K562 (cell line): ENCODE results near the gene SAPCD1. TPM values are rescaled to one million over a fixed set of nuclear protein-coding genes. Genes with fewer than 3 reads are reported as not detected.
A peak's percentile ranks its signal among the peaks of the same experiment; 100 is the strongest.
"Not testable (repeated sequence)": the region's sequence is repeated elsewhere in the genome, so short reads cannot be mapped to it uniquely, and the experiment has no call there.

Experiments
- ATAC-seq: fragments of 200-7000 bp; cut with Tn5 transposase; 3 replicates; pipeline ENCODE4 v1.9.1; 2020; ENCODE audit warnings: moderate library complexity
- BruUV-seq: library from RNA; stranded (reverse); fragments of 400-500 nt; replicated peaks from 2 replicates; lab custom pipeline; 2021; lab: Mats Ljungman, UMichigan
- CTCF ChIA-PET: fragments of 300-600 bp; formaldehyde crosslinking; extraction: SDS; loops from one replicate; lab custom pipeline; 2021; ENCODE audit warnings: low intra/inter-chr PET ratio; lab: Yijun Ruan, JAX
- POLR2A ChIA-PET: fragments of 300-600, 350-650 bp; sonication (Branson Sonifier 250); formaldehyde crosslinking; extraction: SDS; loops from one replicate; lab custom pipeline; 2021; ENCODE audit warnings: antibody characterized with exemption, inconsistent platforms; lab: Yijun Ruan, JAX
- DNase-seq, 4 experiments: peaks; one replicate each; pipeline versions ENCODE4 v3.0.0 to v3.0.0-alpha.2; 2011 to 2018; ENCODE audit warnings: low spot score in 3 of 4, mixed read lengths in 3 of 4; ENCODE audit errors: extremely low read depth in 1 of 4
- FAIRE-seq: peaks from 2 replicates; lab custom pipeline; 2011; peaks lifted over from hg19 to GRCh38; lab: Jason Lieb, UNC
- H2AFZ ChIP-seq: 2 replicates; pipeline ENCODE4 v1.6.0; 2011; ENCODE audit warnings: low read depth, low read length, control low read depth, inconsistent platforms
- H3K27ac ChIP-seq: fragments of 200-600 bp; 3 replicates; pipeline ENCODE4 v1.8.0; 2011; ENCODE audit warnings: low read depth, mild to moderate bottlenecking, control low read depth, inconsistent platforms, low read length, moderate library complexity, mixed read lengths; ENCODE audit errors: extremely low read depth
- H3K27me3 ChIP-seq, 2 experiments: fragments of 300-600 bp in 1 of 2; 2 replicates in 1 of 2; 3 replicates in 1 of 2; pipeline versions ENCODE4 v1.6.0 to v1.8.0; 2011; ENCODE audit warnings: inconsistent platforms in 2 of 2, low read length in 2 of 2, mild to moderate bottlenecking in 1 of 2, mixed read lengths in 1 of 2, moderate library complexity in 1 of 2; ENCODE audit not compliant: control insufficient read depth in 2 of 2, insufficient read depth in 2 of 2
- H3K36me3 ChIP-seq: fragments of 300-600 bp; 3 replicates; pipeline ENCODE4 v1.8.0; 2011; ENCODE audit warnings: mild to moderate bottlenecking, low read length, inconsistent platforms; ENCODE audit not compliant: control insufficient read depth, insufficient read depth
- H3K4me1 ChIP-seq, 2 experiments: fragments of 200-600 bp in 1 of 2; replicated peaks in 1 of 2; 2 replicates in 1 of 2; 3 replicates in 1 of 2; pipeline versions ENCODE4 v1.5.1 to v1.8.0; 2011; ENCODE audit warnings: inconsistent platforms in 2 of 2, low read length in 2 of 2, mild to moderate bottlenecking in 1 of 2, mixed read lengths in 1 of 2, moderate library complexity in 1 of 2; ENCODE audit not compliant: control insufficient read depth in 2 of 2, insufficient read depth in 2 of 2
- H3K4me2 ChIP-seq: 2 replicates; pipeline ENCODE4 v1.6.1; 2011; ENCODE audit warnings: low read length, control low read depth, inconsistent platforms, mixed read lengths; ENCODE audit not compliant: insufficient read depth
- H3K4me3 ChIP-seq: fragments of 200-600 bp; sonication (generic), shearing (Covaris generic); 2 replicates; pipeline ENCODE4 v1.5.1; 2016; ENCODE audit warnings: control low read depth, inconsistent platforms
- H3K79me2 ChIP-seq: fragments of 200-600 bp; 3 replicates; pipeline ENCODE4 v1.8.0; 2011; ENCODE audit warnings: low read length, inconsistent platforms; ENCODE audit not compliant: control insufficient read depth, insufficient read depth
- H3K9ac ChIP-seq, 2 experiments: 2 replicates each; pipeline versions ENCODE4 v1.6.0 to v1.6.1; 2011; ENCODE audit warnings: low read depth in 2 of 2, low read length in 2 of 2, control low read depth in 1 of 2, inconsistent platforms in 1 of 2, mild to moderate bottlenecking in 1 of 2, mixed read lengths in 1 of 2; ENCODE audit not compliant: insufficient read depth in 1 of 2
- H3K9me1 ChIP-seq: one replicate; pipeline ENCODE4 v1.6.0; 2011; ENCODE audit warnings: inconsistent platforms, mild to moderate bottlenecking, low read length, moderate library complexity; ENCODE audit not compliant: control insufficient read depth, insufficient read depth
- H3K9me3 ChIP-seq: replicated peaks from 2 replicates; pipeline ENCODE4 v1.5.1; 2011; ENCODE audit warnings: low read depth, low read length, inconsistent platforms; ENCODE audit not compliant: control insufficient read depth, insufficient read depth
- H4K20me1 ChIP-seq: replicated peaks from 2 replicates; pipeline ENCODE4 v1.6.1; 2011; ENCODE audit warnings: low read length, inconsistent platforms, mixed read lengths; ENCODE audit not compliant: control insufficient read depth, insufficient read depth
- BRCA1 ChIP-seq, 2 experiments: fragments of 450-650 bp in 1 of 2; sonication (generic) in 1 of 2; formaldehyde crosslinking in 1 of 2; IDR thresholded peaks; 2 replicates each; pipeline versions ENCODE4 v1.5.0 to v1.6.1; 2017 to 2020; ENCODE audit warnings: mild to moderate bottlenecking in 1 of 2, missing genetic modification reagents in 1 of 2
- GATAD2A ChIP-seq: fragments of 450-650 bp; IDR thresholded peaks from 2 replicates; pipeline ENCODE4 v1.6.1; 2017
- MAFG ChIP-seq: fragments of 450-650 bp; conservative IDR thresholded peaks from 2 replicates; pipeline ENCODE4 v1.6.1; 2016; ENCODE audit warnings: missing genetic modification characterization, missing compliant biosample characterization
- PHB ChIP-seq: fragments of 250-450 bp; sonication (Bioruptor Pico); IDR thresholded peaks from 2 replicates; pipeline ENCODE4 v1.5.0; 2021
- POLR2H ChIP-seq: IDR thresholded peaks from 2 replicates; pipeline ENCODE4 v1.6.1; 2016; ENCODE audit warnings: missing genetic modification characterization, low read depth, mild to moderate bottlenecking, control low read depth, missing compliant biosample characterization, moderate library complexity
- TCFL5 ChIP-seq: fragments of 250-450 bp; sonication (Bioruptor Pico); conservative IDR thresholded peaks from 2 replicates; pipeline ENCODE4 v1.6.1; 2021; ENCODE audit warnings: mild to moderate bottlenecking, moderate library complexity, matching md5 sums
- ZBTB5 ChIP-seq: fragments of 450-650 bp; IDR thresholded peaks from 2 replicates; pipeline ENCODE4 v1.6.1; 2017; ENCODE audit warnings: antibody characterized with exemption
- WGBS: fragments of 100-300 bp; shearing (Covaris generic); methylation state at CpG from one replicate; pipeline ENCODE4 v1.1.6; 2016; ENCODE audit warnings: low coverage, mixed read lengths; ENCODE audit not compliant: insufficient coverage; ENCODE audit errors: missing lambda C conversion rate; 5-methylcytosine and 5-hydroxymethylcytosine counted together
- in situ Hi-C: fragments of 300-500 bp; cut with MboI; formaldehyde crosslinking; loops from 4 replicates; pipeline ENCODE4 v1.15.0; 2018; ENCODE audit warnings: inconsistent platforms, mixed read lengths
- intact Hi-C: fragments of 100-400 bp; cut with micrococcal nuclease; formaldehyde crosslinking; loops from 2 replicates; pipeline ENCODE4 v1.14.2; 2022
- polyA plus RNA-seq, 8 experiments: library from polyadenylated mRNA; depleted of rRNA in 4 of 8; stranded (reverse) in 5 of 8; unstranded in 3 of 8; fragments of >200 nt; fragmentation: Nextera tagmentation in 2 of 8; fragmentation: Illumina TruSeq in 1 of 8; extraction: Ambion mirVana in 2 of 8; extraction: Trizol in 1 of 8; gene quantifications; 2 replicates each; pipeline versions ENCODE4 v1.2.1 to v1.2.3, GENCODE V29; 2011 to 2014; ENCODE audit warnings: inconsistent platforms in 1 of 8, missing spikeins in 1 of 8
- total RNA-seq, 7 experiments: library from RNA; depleted of rRNA in 6 of 7; stranded (reverse); fragments of >200 nt in 6 of 7; fragmentation: Illumina TruSeq in 2 of 7; extraction: Trizol in 2 of 7; gene quantifications; 2 replicates each; pipeline versions ENCODE4 v1.2.1 to v1.2.3, GENCODE V29; 2011 to 2021; ENCODE audit warnings: low replicate concordance in 1 of 7

SAPCD1 gene
- total and polyA plus RNA-seq, 9 of the 15 experiments (the other 6 are each of a cell fraction or from before 2014, with no cell fraction given): 2.6 to 30.2 (median 7.4) TPM

GRCh38 chr6:31808599-31808998 lies 46.1 kb downstream of the SAPCD1 start:
- FAIRE-seq; BruUV-seq; ATAC-seq; H3K9me1 ChIP-seq; H3K4me3 ChIP-seq; in situ Hi-C loops; H3K27ac ChIP-seq; H4K20me1 ChIP-seq; H3K27me3 ChIP-seq; H3K9ac ChIP-seq; H3K4me2 ChIP-seq; H2AFZ ChIP-seq; CTCF ChIA-PET; DNase-seq; intact Hi-C loops; H3K9me3 ChIP-seq; TF ChIP-seq BRCA1 (IDR thresholded peaks at IDR 0.05): not testable (repeated sequence)
- H3K79me2 ChIP-seq: peaks cover 36% of the 10 kb centered on the region
- 85% methylated on average over 10 of the region's 10 CpGs for WGBS
- 0 out of 2 replicates have a peak, but pooled peaks have one; percentile 29 for TF ChIP-seq BRCA1 (CRISPR knock-in tag; IDR thresholded peaks at IDR 0.05)
- POLR2A ChIA-PET: interaction anchor here (1.2 to 6.3 kb wide), 5 partner anchors 12 to 156 kb away, joined by 3 to 58 read pairs (median 18); partner anchors contain the start of genes BAG6, HSPA1B and VARS1
- H3K36me3 ChIP-seq: peaks cover 19% of the 10 kb centered on the region; the same call in 1 of the 3 replicates
- H3K4me1 ChIP-seq: peaks cover 24 to 35% of the 10 kb centered on the region in 2 experiments

GRCh38 chr6:31811645-31812044 lies 49.2 kb downstream of the SAPCD1 start:
- Histone ChIP-seq H3K79me2 (peaks cover 17% of the 10 kb centered on the region), H4K20me1 (no peaks in the 10 kb centered on the region), H3K36me3 (no peaks in the 10 kb centered on the region), H3K4me1 (peaks cover 22 to 35% of the 10 kb centered on the region in 2 experiments), H3K27ac (no peak overlapping the region), H3K9me1 (no peaks in the 10 kb centered on the region), H3K4me2 (no peak overlapping the region), H3K4me3 (no peak overlapping the region), H3K9me3 (no peaks in the 10 kb centered on the region), H2AFZ (no peak overlapping the region), H3K9ac (peak overlapping the region in 1 of 2 experiments; percentile 32; a peak in 1 of 4 replicates), H3K27me3 (no peaks in the 10 kb centered on the region)
- no peak for ATAC-seq
- in situ Hi-C loops: no loop called here
- no peak for DNase-seq
- WGBS: 85% methylated on average over 12 of the region's 12 CpGs
- BruUV-seq: no TSS peak
- ChIA-PET CTCF (no interaction called here), POLR2A (interaction anchor here (0.6 to 4.5 kb wide), 5 partner anchors 13 to 183 kb away, joined by 3 to 93 read pairs (median 6); partner anchors contain the start of gene HSPA1B)
- TF ChIP-seq TCFL5: no peak
- TF ChIP-seq MAFG (tag): no peak
- no peak for TF ChIP-seq GATAD2A
- no peak for TF ChIP-seq PHB (CRISPR knock-in tag)
- TF ChIP-seq POLR2H: no peak
- no peak for TF ChIP-seq ZBTB5
- intact Hi-C loops: no loop called here
- FAIRE-seq: no peak
